Mammary epithelial cell (primary cell): Measurements from ENCODE around the gene KIAA0319L.

ENCODE experiments used
- EZH2 ChIP-seq: IDR thresholded peaks from 2 replicates; pipeline ENCODE4 v1.6.1; 2012; ENCODE audit warnings: low read length, inconsistent platforms, borderline replicate concordance
- TF ChIP-seq, protein P1 (sequence below), 2 donors: IDR thresholded peaks in 1 of 2; conservative IDR thresholded peaks in 1 of 2; 2 replicates each; pipeline ENCODE4 v1.5.1; 2011 to 2012; ENCODE audit warnings: inconsistent platforms in 2 of 2, low read length in 2 of 2, mild to moderate bottlenecking in 2 of 2, control low read depth in 1 of 2, low read depth in 1 of 2; ENCODE audit not compliant: insufficient read depth in 1 of 2; ENCODE audit errors: extremely low read depth in 1 of 2

DNA sequence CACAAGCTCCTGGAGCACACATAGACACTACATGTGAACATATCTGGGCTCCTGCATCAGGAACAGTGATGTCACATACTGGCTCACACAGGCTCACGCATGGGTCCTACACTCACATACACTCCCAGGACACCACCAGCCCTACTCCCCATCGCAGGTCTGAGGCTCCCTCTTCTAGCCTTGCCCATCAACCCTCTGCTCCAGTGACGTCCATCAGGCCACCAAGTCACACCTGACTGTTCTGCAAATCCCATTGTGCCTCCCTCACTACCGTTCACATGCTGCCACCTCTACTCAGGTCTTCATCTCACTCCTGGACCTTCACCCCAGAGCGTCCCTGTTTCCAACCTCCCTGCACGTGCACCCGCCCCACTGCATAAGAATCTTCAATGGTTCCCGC lies 34.0 kb upstream of the KIAA0319L start:
- no peak for TF ChIP-seq EZH2
- TF ChIP-seq, protein P1, sequence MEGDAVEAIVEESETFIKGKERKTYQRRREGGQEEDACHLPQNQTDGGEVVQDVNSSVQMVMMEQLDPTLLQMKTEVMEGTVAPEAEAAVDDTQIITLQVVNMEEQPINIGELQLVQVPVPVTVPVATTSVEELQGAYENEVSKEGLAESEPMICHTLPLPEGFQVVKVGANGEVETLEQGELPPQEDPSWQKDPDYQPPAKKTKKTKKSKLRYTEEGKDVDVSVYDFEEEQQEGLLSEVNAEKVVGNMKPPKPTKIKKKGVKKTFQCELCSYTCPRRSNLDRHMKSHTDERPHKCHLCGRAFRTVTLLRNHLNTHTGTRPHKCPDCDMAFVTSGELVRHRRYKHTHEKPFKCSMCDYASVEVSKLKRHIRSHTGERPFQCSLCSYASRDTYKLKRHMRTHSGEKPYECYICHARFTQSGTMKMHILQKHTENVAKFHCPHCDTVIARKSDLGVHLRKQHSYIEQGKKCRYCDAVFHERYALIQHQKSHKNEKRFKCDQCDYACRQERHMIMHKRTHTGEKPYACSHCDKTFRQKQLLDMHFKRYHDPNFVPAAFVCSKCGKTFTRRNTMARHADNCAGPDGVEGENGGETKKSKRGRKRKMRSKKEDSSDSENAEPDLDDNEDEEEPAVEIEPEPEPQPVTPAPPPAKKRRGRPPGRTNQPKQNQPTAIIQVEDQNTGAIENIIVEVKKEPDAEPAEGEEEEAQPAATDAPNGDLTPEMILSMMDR (conservative IDR thresholded peaks at IDR 0.05 in 1 of 2, IDR thresholded peaks at IDR 0.05 in 1 of 2; ENCODE audit: extremely low read depth in 1 of 2, insufficient read depth in 1 of 2, low read depth in 1 of 2, low read length in 2 of 2): no peak
